GM12874 (cell line): ENCODE measurements around the gene KCNT1.

Experiments used
- TF ChIP-seq, protein P1 (sequence below): IDR thresholded peaks from 2 replicates; pipeline ENCODE4 v1.5.1; 2011; ENCODE audit warnings: low read depth, mild to moderate bottlenecking, control low read depth, low read length, moderate library complexity; ENCODE audit not compliant: insufficient read depth

Gene KCNT1

DNA sequence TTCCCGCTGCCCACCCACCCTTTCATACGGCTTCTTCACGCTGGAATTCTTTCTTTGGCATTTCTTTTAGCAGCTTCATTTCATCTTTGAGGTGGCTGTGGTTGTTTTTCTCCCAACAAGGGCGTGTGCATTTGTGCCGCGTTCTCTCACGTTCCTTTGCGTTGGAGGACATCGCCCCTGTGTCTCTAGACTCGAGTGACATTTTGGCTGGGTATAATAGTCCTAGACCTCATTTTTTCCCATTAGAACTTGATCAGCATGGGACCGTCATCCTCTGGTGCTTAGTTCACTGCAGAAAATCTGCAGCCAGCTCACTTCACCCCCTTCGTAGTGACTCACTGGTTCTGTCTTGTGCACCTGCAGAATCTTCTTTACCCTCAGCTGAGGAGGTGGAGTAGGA is 29.5 kb downstream of the KCNT1 start:
- TF ChIP-seq, protein P1, sequence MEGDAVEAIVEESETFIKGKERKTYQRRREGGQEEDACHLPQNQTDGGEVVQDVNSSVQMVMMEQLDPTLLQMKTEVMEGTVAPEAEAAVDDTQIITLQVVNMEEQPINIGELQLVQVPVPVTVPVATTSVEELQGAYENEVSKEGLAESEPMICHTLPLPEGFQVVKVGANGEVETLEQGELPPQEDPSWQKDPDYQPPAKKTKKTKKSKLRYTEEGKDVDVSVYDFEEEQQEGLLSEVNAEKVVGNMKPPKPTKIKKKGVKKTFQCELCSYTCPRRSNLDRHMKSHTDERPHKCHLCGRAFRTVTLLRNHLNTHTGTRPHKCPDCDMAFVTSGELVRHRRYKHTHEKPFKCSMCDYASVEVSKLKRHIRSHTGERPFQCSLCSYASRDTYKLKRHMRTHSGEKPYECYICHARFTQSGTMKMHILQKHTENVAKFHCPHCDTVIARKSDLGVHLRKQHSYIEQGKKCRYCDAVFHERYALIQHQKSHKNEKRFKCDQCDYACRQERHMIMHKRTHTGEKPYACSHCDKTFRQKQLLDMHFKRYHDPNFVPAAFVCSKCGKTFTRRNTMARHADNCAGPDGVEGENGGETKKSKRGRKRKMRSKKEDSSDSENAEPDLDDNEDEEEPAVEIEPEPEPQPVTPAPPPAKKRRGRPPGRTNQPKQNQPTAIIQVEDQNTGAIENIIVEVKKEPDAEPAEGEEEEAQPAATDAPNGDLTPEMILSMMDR, result no peak

DNA sequence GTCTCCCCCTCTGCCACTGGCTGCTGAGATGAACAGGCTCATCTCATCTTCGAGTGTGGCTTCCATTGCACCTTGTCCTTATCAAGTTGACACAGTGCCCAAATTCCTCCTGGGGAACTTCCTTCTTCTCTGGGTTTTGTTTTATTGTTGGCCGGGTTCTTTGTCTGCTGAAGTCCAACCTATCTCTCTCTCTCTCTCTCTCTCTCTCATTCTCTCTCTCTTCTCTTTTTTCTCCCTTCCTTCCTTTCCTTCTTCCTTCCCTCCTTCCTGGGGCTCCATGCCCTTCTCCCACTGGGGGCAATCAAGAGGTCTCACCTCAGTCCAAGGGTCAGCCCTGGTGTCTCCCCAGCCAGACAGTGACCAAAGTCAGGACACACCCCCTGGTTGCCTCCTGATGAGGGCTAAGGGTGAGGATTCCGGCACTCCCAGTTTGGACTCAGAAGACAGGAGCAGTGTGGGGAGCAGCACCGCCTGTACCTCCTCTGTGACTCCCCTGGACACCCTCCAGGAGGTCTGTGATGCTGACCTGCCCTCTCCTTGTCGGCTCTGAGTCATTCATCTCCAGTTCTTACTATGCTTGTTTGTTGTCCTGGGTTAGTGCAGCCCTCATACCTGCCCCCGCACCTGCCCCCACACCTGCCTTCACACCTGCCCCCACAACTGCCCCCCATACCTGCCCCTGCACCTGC is 30.7 kb downstream of the KCNT1 start:
- TF ChIP-seq, protein P1, result no peak

DNA sequence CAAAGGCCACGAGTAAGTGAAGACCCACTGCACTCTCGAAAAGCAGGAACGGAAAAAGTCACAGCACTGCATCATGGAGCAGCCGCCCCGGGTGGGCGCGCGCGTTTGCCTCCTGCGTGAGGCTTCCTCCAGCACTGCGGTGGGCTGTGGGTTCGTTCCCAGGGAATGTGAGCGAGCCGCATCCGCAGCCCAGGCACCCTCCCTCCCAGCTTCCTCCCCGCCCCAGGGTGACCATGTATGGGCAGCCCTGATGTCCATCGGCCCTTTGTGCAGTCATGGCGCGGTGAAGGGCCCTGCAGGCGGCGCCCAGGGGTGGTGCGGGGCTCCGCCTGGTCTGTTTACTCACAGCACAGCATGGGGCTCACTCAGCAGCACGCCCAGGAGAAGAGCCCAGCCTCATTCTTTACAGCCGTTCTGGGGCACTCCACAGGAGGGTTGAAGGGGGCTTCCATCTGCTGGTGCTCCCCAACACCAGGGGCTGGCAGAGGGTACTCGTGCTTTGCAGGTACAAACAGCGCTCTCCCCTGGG is 32.7 kb downstream of the KCNT1 start:
- TF ChIP-seq, protein P1, result no peak

DNA sequence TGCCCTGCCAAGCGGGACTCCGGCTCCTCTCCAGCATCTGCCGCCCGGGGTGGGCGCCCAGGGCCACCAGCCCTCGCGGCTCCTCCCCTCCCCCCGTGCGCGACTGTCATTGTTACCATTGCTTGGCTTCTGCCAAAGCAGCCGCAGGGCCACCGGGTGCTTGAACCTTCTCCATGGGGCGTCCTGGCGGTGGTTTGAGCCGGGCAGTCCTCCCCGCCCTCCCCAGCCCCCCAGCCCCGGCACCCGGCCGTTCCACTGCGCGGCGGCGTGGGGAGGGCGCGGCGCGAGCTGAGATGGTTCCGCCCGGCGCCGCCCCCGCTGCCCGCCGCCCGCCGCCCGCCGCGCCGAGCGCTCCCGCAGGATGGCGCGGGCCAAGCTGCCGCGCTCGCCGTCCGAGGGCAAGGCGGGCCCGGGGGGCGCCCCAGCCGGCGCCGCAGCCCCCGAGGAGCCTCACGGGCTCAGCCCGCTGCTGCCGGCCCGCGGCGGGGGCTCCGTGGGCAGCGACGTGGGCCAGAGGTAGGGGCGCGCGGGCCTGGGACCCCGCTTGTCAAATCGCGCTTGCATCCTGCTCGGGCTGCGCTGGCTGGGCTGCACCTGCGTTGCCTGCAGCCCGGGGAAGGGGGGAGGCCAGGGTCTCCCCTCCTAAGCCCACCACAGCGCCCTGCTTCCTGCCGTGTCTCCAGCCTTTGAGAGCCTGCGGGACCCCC is 34.4 kb downstream of the KCNT1 start:
- TF ChIP-seq, protein P1, result no peak

DNA sequence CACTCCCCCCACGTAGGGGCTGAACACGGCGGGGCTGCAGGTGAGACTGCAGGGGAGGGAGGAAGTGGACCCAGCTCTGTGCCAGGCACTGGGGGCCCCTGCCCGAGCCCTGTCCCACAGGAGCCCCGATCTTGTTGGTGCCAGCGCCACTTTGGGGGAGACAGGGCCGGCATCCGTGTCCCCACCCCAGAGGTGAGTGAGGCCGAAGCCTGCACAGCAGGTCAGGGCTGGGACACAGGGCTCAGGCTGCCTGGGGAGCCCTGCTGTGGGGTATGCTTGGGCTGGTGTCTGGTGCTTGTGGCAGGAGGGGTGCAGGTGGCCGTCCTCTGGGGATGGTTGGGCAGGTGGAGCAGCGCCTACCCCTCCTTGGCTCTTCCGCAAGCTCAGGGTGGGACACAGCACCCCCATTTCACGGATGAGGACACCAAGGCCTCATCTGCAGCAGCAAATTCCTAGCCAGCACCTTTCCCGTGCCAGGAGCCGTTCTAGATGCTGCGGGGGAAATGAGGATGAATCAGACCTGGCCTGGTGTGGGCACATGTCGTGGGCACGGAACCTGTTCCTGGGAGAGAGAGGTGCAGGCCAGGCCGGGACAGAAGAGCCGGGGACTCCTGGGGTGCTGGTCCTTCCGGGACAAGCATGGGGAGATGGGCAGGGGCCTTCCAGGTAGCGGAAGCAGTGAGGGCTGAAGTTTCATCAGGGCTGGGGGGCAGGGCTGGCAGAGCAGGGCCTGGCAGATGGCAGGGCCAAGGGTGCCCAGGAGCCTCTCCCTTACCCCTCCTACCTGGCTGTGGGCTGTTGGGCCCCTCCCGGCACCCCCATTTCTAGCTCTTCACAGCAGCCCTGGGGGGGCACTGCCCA is 35.2 kb downstream of the KCNT1 start:
- TF ChIP-seq, protein P1, result no peak

DNA sequence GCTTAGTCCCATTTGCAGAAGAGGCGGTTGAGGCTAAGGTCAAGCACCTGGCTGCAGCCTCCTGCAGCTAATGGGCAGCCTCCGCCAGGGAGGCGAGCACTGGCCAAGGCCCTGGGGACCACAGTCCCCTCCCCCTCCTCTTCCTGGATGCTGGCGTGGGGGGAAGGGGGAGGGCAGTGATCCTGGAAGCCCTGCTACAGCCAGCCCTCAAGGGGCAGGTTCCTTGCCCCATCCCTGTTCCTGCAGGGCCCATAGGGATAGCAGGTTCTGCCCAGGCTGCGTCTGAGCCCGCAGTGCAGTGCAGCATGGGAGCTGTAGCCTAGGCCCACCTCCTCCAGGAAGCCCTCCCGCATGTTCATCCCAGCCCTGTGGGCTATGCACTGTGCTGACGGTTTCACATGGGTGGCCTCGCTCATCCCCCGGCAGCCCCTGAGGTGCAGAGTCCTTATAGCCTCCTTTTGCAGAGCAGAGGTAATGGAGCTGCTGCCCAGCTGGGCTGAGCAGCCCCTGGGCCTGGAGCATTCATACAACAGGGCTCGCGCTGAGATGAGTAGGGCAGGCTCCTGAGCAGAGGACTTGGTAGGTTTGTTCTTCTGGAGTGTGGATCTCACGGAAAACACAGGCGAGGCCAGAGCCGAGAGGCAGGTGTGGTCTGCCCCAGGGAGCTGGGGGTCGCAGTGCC is 36.0 kb downstream of the KCNT1 start:
- TF ChIP-seq, protein P1, result no peak
